SK-N-SH (cell line): ENCODE measurements around the gene HACD4. TPM values are rescaled to one million over a fixed set of nuclear protein-coding genes. Genes with fewer than 3 reads are reported as not detected.

Experiments
- CTCF ChIA-PET: fragments of 300-600, 350-600 bp; formaldehyde crosslinking; extraction: SDS; loops from one replicate; lab custom pipeline; 2021; lab: Yijun Ruan, JAX
- POLR2A ChIA-PET: fragments of 350-600 bp; sonication (Branson Sonifier 250); formaldehyde crosslinking; extraction: SDS; loops from one replicate; lab custom pipeline; 2020; ENCODE audit warnings: antibody characterized with exemption, inconsistent platforms; lab: Yijun Ruan, JAX
- DNase-seq: peaks from one replicate; pipeline ENCODE4 v3.0.0; 2012
- H2AFZ ChIP-seq: fragments of 200-600 bp; sonication (generic); 2 replicates; pipeline ENCODE4 v1.8.1; 2016; ENCODE audit warnings: antibody characterized with exemption, mild to moderate bottlenecking, low read depth
- H3F3A ChIP-seq: fragments of 200-600 bp; sonication (generic); replicated peaks from 2 replicates; pipeline ENCODE3; 2016; ENCODE audit warnings: antibody characterized with exemption, mild to moderate bottlenecking; ENCODE audit not compliant: insufficient read depth
- H3K27ac ChIP-seq, 2 experiments: fragments of 200-500 bp in 1 of 2; fragments of 200-600 bp in 1 of 2; sonication (Bioruptor generic) in 1 of 2; sonication (generic), shearing (Covaris generic) in 1 of 2; 2 replicates each; pipeline versions ENCODE4 v1.5.1 to v1.6.1; 2014 to 2016; ENCODE audit warnings: low read depth in 2 of 2, inconsistent platforms in 1 of 2, low read length in 1 of 2, mild to moderate bottlenecking in 1 of 2, mixed read lengths in 1 of 2
- H3K27me3 ChIP-seq: fragments of 200-600 bp; sonication (generic), shearing (Covaris generic); 2 replicates; pipeline ENCODE4 v1.6.1; 2016; ENCODE audit warnings: mixed run types; ENCODE audit not compliant: insufficient read depth
- H3K36me3 ChIP-seq, 2 experiments: fragments of 200-500 bp in 1 of 2; fragments of 200-600 bp in 1 of 2; sonication (Bioruptor generic) in 1 of 2; sonication (generic) in 1 of 2; replicated peaks in 1 of 2; 2 replicates each; pipeline versions ENCODE3 to v1.5.1; 2014 to 2016; ENCODE audit warnings: low read length in 1 of 2, mild to moderate bottlenecking in 1 of 2; ENCODE audit not compliant: insufficient read depth in 2 of 2, control insufficient read depth in 1 of 2
- H3K4me1 ChIP-seq, 2 experiments: fragments of 200-500 bp in 1 of 2; fragments of 200-600 bp in 1 of 2; sonication (Bioruptor generic) in 1 of 2; sonication (generic), shearing (Covaris generic) in 1 of 2; 2 replicates each; pipeline versions ENCODE4 v1.5.1 to v1.6.1; 2014 to 2016; ENCODE audit warnings: low read depth in 1 of 2, low read length in 1 of 2, mixed run types in 1 of 2; ENCODE audit not compliant: insufficient read depth in 2 of 2, control insufficient read depth in 1 of 2
- H3K4me2 ChIP-seq: fragments of 200-600 bp; sonication (generic), shearing (Covaris generic); 2 replicates; pipeline ENCODE4 v1.6.1; 2017; ENCODE audit warnings: mixed run types
- H3K4me3 ChIP-seq, 2 experiments: fragments of 200-500 bp in 1 of 2; fragments of 200-600 bp in 1 of 2; sonication (Bioruptor generic) in 1 of 2; sonication (generic), shearing (Covaris generic) in 1 of 2; 2 replicates each; pipeline versions ENCODE4 v1.5.1 to v1.8.1; 2014 to 2016; ENCODE audit warnings: low read depth in 2 of 2, inconsistent platforms in 1 of 2, low read length in 1 of 2, mild to moderate bottlenecking in 1 of 2, mixed read lengths in 1 of 2, moderate library complexity in 1 of 2
- H3K79me2 ChIP-seq: fragments of 200-600 bp; sonication (generic); 2 replicates; pipeline ENCODE4 v1.8.1; 2017; ENCODE audit warnings: mild to moderate bottlenecking; ENCODE audit not compliant: insufficient read depth
- H3K9ac ChIP-seq: fragments of 200-600 bp; sonication (generic); 2 replicates; pipeline ENCODE4 v1.6.1; 2017; ENCODE audit warnings: mixed run types
- H3K9me2 ChIP-seq: fragments of 200-600 bp; sonication (generic); 2 replicates; pipeline ENCODE4 v1.6.1; 2017; ENCODE audit warnings: mixed run types
- H3K9me3 ChIP-seq: fragments of 200-600 bp; sonication (generic); 2 replicates; pipeline ENCODE4 v1.6.1; 2017; ENCODE audit warnings: mixed run types, mild to moderate bottlenecking, moderate library complexity
- H4K20me1 ChIP-seq: fragments of 200-600 bp; sonication (generic); 2 replicates; pipeline ENCODE4 v1.6.1; 2017; ENCODE audit warnings: mild to moderate bottlenecking, mixed run types; ENCODE audit not compliant: insufficient read depth
- CHD2 ChIP-seq: fragments of 150-350 bp; IDR thresholded peaks from 2 replicates; pipeline ENCODE4 v1.6.1; 2018; ENCODE audit warnings: low read length; ENCODE audit not compliant: partially characterized antibody
- ELF1 ChIP-seq: IDR thresholded peaks from 2 replicates; pipeline ENCODE4 v1.4.0; 2012
- EP300 ChIP-seq, 2 experiments: IDR thresholded peaks; 2 replicates each; pipeline versions ENCODE4 v1.4.0 to v1.6.1; 2012; ENCODE audit warnings: borderline replicate concordance in 1 of 2, low read depth in 1 of 2, low read length in 1 of 2
- EZH2phosphoT487 ChIP-seq: fragments of 200-600 bp; sonication (generic); IDR thresholded peaks from 2 replicates; pipeline ENCODE4 v1.6.1; 2017; ENCODE audit warnings: low read depth, mixed run types, mild to moderate bottlenecking, antibody characterized with exemption, moderate library complexity, borderline replicate concordance
- FOSL2 ChIP-seq: IDR thresholded peaks from 2 replicates; pipeline ENCODE4 v1.4.0; 2012; ENCODE audit warnings: low read depth, mild to moderate bottlenecking, moderate library complexity, borderline replicate concordance
- GABPA ChIP-seq: IDR thresholded peaks from 2 replicates; pipeline ENCODE4 v1.4.0; 2012; ENCODE audit warnings: low read depth, mild to moderate bottlenecking
- GATA2 ChIP-seq: sonication (generic); formaldehyde crosslinking; IDR thresholded peaks from 2 replicates; pipeline ENCODE4 v1.5.0; 2020; ENCODE audit warnings: mild to moderate bottlenecking, missing genetic modification reagents
- MAX ChIP-seq: IDR thresholded peaks from 2 replicates; pipeline ENCODE4 v1.4.0; 2012; ENCODE audit warnings: low read depth
- PBX3 ChIP-seq: IDR thresholded peaks from 2 replicates; pipeline ENCODE4; 2012
- POLR2AphosphoS5 ChIP-seq: IDR thresholded peaks from 2 replicates; pipeline ENCODE4 v1.6.1; 2012; ENCODE audit warnings: low read depth, low read length
- REST ChIP-seq: IDR thresholded peaks from 2 replicates; pipeline ENCODE4 v1.6.1; 2012; ENCODE audit warnings: mild to moderate bottlenecking, low read depth, low read length, moderate library complexity
- SIN3A ChIP-seq: IDR thresholded peaks from 2 replicates; pipeline ENCODE4 v1.6.1; 2012; ENCODE audit warnings: low read depth, mild to moderate bottlenecking, low read length, moderate library complexity, borderline replicate concordance
- SMC3 ChIP-seq: IDR thresholded peaks from 2 replicates; pipeline ENCODE4 v1.6.1; 2012; ENCODE audit warnings: low read depth, low read length, improper control_type of control experiment
- TCF12 ChIP-seq: IDR thresholded peaks from 2 replicates; pipeline ENCODE4 v1.4.0; 2012
- USF1 ChIP-seq: IDR thresholded peaks from 2 replicates; pipeline ENCODE4 v1.4.0; 2012; ENCODE audit warnings: low read depth, borderline replicate concordance
- USF2 ChIP-seq: fragments of 150-350 bp; IDR thresholded peaks from 2 replicates; pipeline ENCODE4 v1.6.1; 2017; ENCODE audit warnings: antibody characterized with exemption, low read length, low read depth, borderline replicate concordance
- YY1 ChIP-seq: IDR thresholded peaks from 2 replicates; pipeline ENCODE4 v1.4.0; 2012; ENCODE audit warnings: low read depth, mild to moderate bottlenecking
- ZBTB33 ChIP-seq: IDR thresholded peaks from 2 replicates; pipeline ENCODE4 v1.4.0; 2012; ENCODE audit warnings: low read depth, borderline replicate concordance
- WGBS: methylation state at CpG from one replicate; pipeline ENCODE4 v1.1.6; 2017; ENCODE audit warnings: low lambda C conversion rate; 5-methylcytosine and 5-hydroxymethylcytosine counted together
- polyA plus RNA-seq, 3 experiments: library from polyadenylated mRNA; depleted of rRNA; stranded (reverse); fragments of >200 nt; gene quantifications; 2 replicates each; pipeline ENCODE4 v1.2.3, GENCODE V29; 2012

HACD4 gene
- polyA plus RNA-seq, 1 of the 3 experiments (the other 2 are of a cell fraction) = under 0.01 TPM

- H3K9me3 ChIP-seq = no peaks in the 10 kb centered on the region
- H3K4me2 ChIP-seq = no peak overlapping the region
- H3K9me2 ChIP-seq = no peaks in the 10 kb centered on the region
- no peak overlapping the region for H3K9ac ChIP-seq
- no peaks in the 10 kb centered on the region for H3K27me3 ChIP-seq
- H4K20me1 ChIP-seq = no peaks in the 10 kb centered on the region
- DNase-seq = no peak
- H3K27ac ChIP-seq = no peak overlapping the region
- ChIA-PET CTCF (no interaction called here), POLR2A (no interaction called here)
- 74% methylated on average over 3 of the region's 3 CpGs for WGBS
- TF ChIP-seq ELF1 (no peak), USF1 (no peak), SMC3 (no peak), REST (no peak), GATA2 (CRISPR knock-in tag) (no peak), MAX (no peak), ZBTB33 (no peak), TCF12 (no peak), SIN3A (no peak), YY1 (no peak), EZH2phosphoT487 (no peak), FOSL2 (no peak), USF2 (no peak), PBX3 (no peak), EP300 (IDR thresholded peaks at IDR 0.05; ENCODE audit: borderline replicate concordance in 1 of 2, low read depth in 1 of 2, low read length in 1 of 2) (no peak), GABPA (no peak), CHD2 (no peak), POLR2AphosphoS5 (no peak)
- 0 out of 4 replicates have a peak, but pooled peaks cover 0 to 5% of the 10 kb centered on the region in 2 experiments for H3K4me1 ChIP-seq
- H3K79me2 ChIP-seq = no peaks in the 10 kb centered on the region
- no peaks in the 10 kb centered on the region for H3F3A ChIP-seq
- H2AFZ ChIP-seq = no peak overlapping the region
- H3K36me3 ChIP-seq = peaks cover 0 to 4% of the 10 kb centered on the region in 2 experiments
- H3K4me3 ChIP-seq = no peak overlapping the region
Measured at GRCh38 chr9:21028466-21028865, 3.0 kb downstream of the HACD4 start.
